PC-3 (cell line): ENCODE results near the gene CRYBG2. TPM values are rescaled to one million over a fixed set of nuclear protein-coding genes. Genes with fewer than 3 reads are reported as not detected.

ENCODE experiments used
- ATAC-seq: fragments of 200-7000 bp; cut with Tn5 transposase; 2 replicates; pipeline ENCODE4 v1.9.1; 2020; ENCODE audit warnings: mild to moderate bottlenecking, moderate library complexity
- BruUV-seq: library from RNA; stranded (reverse); fragments of 400-500 nt; replicated peaks from 2 replicates; lab custom pipeline; 2021; lab: Mats Ljungman, UMichigan
- CTCF ChIA-PET: fragments of 300-600 bp; sonication (Branson Sonifier 250); formaldehyde crosslinking; loops from one replicate; lab custom pipeline; 2022; ENCODE audit warnings: antibody characterized with exemption; lab: Charles Lee
- POLR2A ChIA-PET: fragments of 300-600 bp; sonication (Branson Sonifier 250); formaldehyde crosslinking; loops from one replicate; lab custom pipeline; 2022; ENCODE audit warnings: antibody characterized with exemption; ENCODE audit not compliant: unreplicated experiment; lab: Charles Lee
- DNase-seq: peaks from one replicate; pipeline ENCODE4 v3.0.0-alpha.2; 2015
- H2AFZ ChIP-seq: fragments of 300-600 bp; sonication (generic); 2 replicates; pipeline ENCODE4 v1.6.0; 2016; ENCODE audit warnings: antibody characterized with exemption, low read length
- H3F3A ChIP-seq: fragments of 300-600 bp; sonication (generic); one replicate; pipeline ENCODE4 v1.6.0; 2017; ENCODE audit warnings: antibody characterized with exemption, low read length, control low read depth, mild to moderate bottlenecking; ENCODE audit not compliant: unreplicated experiment
- H3K27ac ChIP-seq: fragments of 300-600 bp; sonication (generic); 2 replicates; pipeline ENCODE4 v1.5.1; 2016; ENCODE audit warnings: mild to moderate bottlenecking, low read length
- H3K27me3 ChIP-seq: fragments of 300-600 bp; sonication (generic); 2 replicates; pipeline ENCODE4 v1.6.1; 2016; ENCODE audit warnings: low read length, mixed read lengths
- H3K36me3 ChIP-seq: fragments of 300-600 bp; sonication (generic); 2 replicates; pipeline ENCODE4 v1.6.1; 2016; ENCODE audit warnings: low read depth, mixed run types, low read length, mixed read lengths
- H3K4me1 ChIP-seq: fragments of 300-600 bp; sonication (generic); 2 replicates; pipeline ENCODE4 v1.5.1; 2016; ENCODE audit warnings: low read length; ENCODE audit not compliant: insufficient read depth
- H3K4me2 ChIP-seq: fragments of 300-600 bp; sonication (generic); 2 replicates; pipeline ENCODE4 v1.6.0; 2016; ENCODE audit warnings: low read length
- H3K4me3 ChIP-seq: fragments of 300-600 bp; sonication (generic); 2 replicates; pipeline ENCODE4 v1.5.1; 2016; ENCODE audit warnings: mild to moderate bottlenecking, low read length, mixed read lengths
- H3K79me2 ChIP-seq: fragments of 300-600 bp; sonication (generic); 2 replicates; pipeline ENCODE4 v1.6.1; 2017; ENCODE audit warnings: low read length, mixed read lengths
- H3K9ac ChIP-seq: fragments of 300-600 bp; sonication (generic); 2 replicates; pipeline ENCODE4 v1.6.0; 2016; ENCODE audit warnings: mild to moderate bottlenecking, low read length
- H3K9me2 ChIP-seq: fragments of 300-600 bp; sonication (generic); replicated peaks from 2 replicates; pipeline ENCODE4 v1.6.1; 2016; ENCODE audit warnings: mixed run types, low read length, mixed read lengths
- H3K9me3 ChIP-seq: fragments of 300-600 bp; sonication (generic); 2 replicates; pipeline ENCODE4 v1.6.1; 2016; ENCODE audit warnings: low read length, mixed read lengths
- H4K20me1 ChIP-seq: fragments of 300-600 bp; sonication (generic); 2 replicates; pipeline ENCODE4 v1.6.1; 2016; ENCODE audit warnings: low read length, mixed read lengths
- EZH2 ChIP-seq: fragments of 300-600 bp; sonication (generic); IDR thresholded peaks from one replicate; pipeline ENCODE4 v1.6.1; 2017; ENCODE audit warnings: antibody characterized with exemption, mild to moderate bottlenecking, low read length; ENCODE audit not compliant: unreplicated experiment
- EZH2phosphoT487 ChIP-seq: fragments of 300-600 bp; sonication (generic); IDR thresholded peaks from 2 replicates; pipeline ENCODE4 v1.6.1; 2018; ENCODE audit warnings: mild to moderate bottlenecking, antibody characterized with exemption, low read length, borderline replicate concordance
- intact Hi-C: fragments of 100-400 bp; cut with micrococcal nuclease; formaldehyde crosslinking; loops from 2 replicates; pipeline ENCODE4 v1.9.0; 2023
- total RNA-seq: library from RNA; depleted of rRNA; stranded (reverse); fragments of >200 nt; gene quantifications from 2 replicates; pipeline ENCODE4 v1.2.3, GENCODE V29; 2014
- TF ChIP-seq, protein P1 (sequence below): fragments of 300-600 bp; sonication (generic); conservative IDR thresholded peaks from 2 replicates; pipeline ENCODE4 v1.5.1; 2017; ENCODE audit warnings: antibody characterized with exemption, low read depth, mild to moderate bottlenecking, low read length

Gene CRYBG2
- total RNA-seq, 1 experiment from 2014 or later = 15.3 TPM

GRCh38 chr1:26328597-26328996 lies 25.3 kb downstream of the CRYBG2 start:
- Histone ChIP-seq H3K9ac (no peak overlapping the region), H2AFZ (no peak overlapping the region), H3K36me3 (peaks cover 3% of the 10 kb centered on the region; the same call in 1 of the 2 replicates), H3K9me2 (no peaks in the 10 kb centered on the region), H3F3A (no peaks in the 10 kb centered on the region), H3K4me2 (no peak overlapping the region), H3K27ac (no peak overlapping the region), H3K4me3 (no peak overlapping the region), H3K79me2 (no peaks in the 10 kb centered on the region), H4K20me1 (no peaks in the 10 kb centered on the region), H3K9me3 (no peaks in the 10 kb centered on the region), H3K4me1 (no peaks in the 10 kb centered on the region), H3K27me3 (no peaks in the 10 kb centered on the region)
- CTCF ChIA-PET = no interaction called here
- ATAC-seq (no peak), DNase-seq (no peak)
- no peak for TF ChIP-seq EZH2
- TF ChIP-seq, protein P1, sequence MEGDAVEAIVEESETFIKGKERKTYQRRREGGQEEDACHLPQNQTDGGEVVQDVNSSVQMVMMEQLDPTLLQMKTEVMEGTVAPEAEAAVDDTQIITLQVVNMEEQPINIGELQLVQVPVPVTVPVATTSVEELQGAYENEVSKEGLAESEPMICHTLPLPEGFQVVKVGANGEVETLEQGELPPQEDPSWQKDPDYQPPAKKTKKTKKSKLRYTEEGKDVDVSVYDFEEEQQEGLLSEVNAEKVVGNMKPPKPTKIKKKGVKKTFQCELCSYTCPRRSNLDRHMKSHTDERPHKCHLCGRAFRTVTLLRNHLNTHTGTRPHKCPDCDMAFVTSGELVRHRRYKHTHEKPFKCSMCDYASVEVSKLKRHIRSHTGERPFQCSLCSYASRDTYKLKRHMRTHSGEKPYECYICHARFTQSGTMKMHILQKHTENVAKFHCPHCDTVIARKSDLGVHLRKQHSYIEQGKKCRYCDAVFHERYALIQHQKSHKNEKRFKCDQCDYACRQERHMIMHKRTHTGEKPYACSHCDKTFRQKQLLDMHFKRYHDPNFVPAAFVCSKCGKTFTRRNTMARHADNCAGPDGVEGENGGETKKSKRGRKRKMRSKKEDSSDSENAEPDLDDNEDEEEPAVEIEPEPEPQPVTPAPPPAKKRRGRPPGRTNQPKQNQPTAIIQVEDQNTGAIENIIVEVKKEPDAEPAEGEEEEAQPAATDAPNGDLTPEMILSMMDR = no peak
- no peak for TF ChIP-seq EZH2phosphoT487
- intact Hi-C loops = no loop called here
- POLR2A ChIA-PET = interaction anchor here (0.6 kb wide), 1 partner anchor 227 kb away, joined by 3 read pairs; no protein-coding TSS in a partner anchor
- no TSS peak for BruUV-seq

DNA sequence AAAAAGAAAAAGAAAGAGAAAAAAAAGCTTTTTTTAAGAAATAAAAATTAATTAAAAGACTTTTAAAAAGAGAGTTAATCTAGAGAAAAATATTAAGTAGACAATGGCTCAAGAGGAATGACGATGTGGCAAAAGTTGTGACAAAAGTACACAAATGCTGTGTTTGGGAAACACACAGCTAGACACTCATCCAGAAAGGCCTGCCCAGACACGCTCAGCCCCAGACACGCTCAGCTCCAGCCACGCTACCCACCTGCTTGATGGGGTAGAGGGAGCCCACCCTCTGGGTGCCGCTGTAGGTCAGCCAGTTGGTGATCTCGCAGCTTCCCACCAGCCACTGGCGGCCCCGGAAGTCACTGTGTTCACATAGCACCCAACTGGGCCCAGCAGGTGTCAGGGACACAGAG lies 26.0 kb downstream of the CRYBG2 start:
- ATAC-seq (no peak), DNase-seq (no peak)
- no peak overlapping the region for H3K9ac ChIP-seq
- no peak overlapping the region for H3K27ac ChIP-seq
- no peaks in the 10 kb centered on the region for H3F3A ChIP-seq
- H3K36me3 ChIP-seq = peaks cover 3% of the 10 kb centered on the region; the same call in 1 of the 2 replicates
- H3K4me1 ChIP-seq = no peaks in the 10 kb centered on the region
- H3K9me2 ChIP-seq = no peaks in the 10 kb centered on the region
- BruUV-seq = no TSS peak
- H2AFZ ChIP-seq = no peak overlapping the region
- H3K4me2 ChIP-seq = no peak overlapping the region
- POLR2A ChIA-PET = interaction anchor here (0.6 kb wide), 1 partner anchor 226 kb away, joined by 3 read pairs; no protein-coding TSS in a partner anchor
- TF ChIP-seq EZH2 = no peak
- no peak for TF ChIP-seq EZH2phosphoT487
- TF ChIP-seq, protein P1 = no peak
- H3K9me3 ChIP-seq = no peaks in the 10 kb centered on the region
- no peaks in the 10 kb centered on the region for H3K79me2 ChIP-seq
- no peak overlapping the region for H3K4me3 ChIP-seq
- CTCF ChIA-PET = no interaction called here
- intact Hi-C loops = no loop called here
- no peaks in the 10 kb centered on the region for H3K27me3 ChIP-seq
- no peaks in the 10 kb centered on the region for H4K20me1 ChIP-seq

DNA sequence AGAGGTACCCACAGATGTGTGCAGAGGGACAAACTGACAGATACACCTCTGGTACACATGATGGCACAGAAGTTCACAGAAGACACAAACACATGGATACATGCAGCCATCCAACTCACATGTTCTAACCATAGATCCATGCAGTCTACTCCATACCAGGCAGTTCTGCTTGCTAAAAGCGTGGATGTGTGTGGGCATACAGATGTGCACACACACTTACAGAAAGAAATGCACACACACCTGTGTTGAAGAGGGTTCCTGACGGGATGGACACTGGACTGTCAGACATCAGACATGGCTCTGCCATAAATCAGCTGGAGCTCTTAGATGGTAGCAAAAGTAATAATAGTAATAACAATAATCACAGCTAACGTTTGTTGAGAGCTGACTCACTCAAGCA lies 29.4 kb downstream of the CRYBG2 start:
- Histone ChIP-seq H3K9me3 (no peaks in the 10 kb centered on the region), H4K20me1 (no peaks in the 10 kb centered on the region), H2AFZ (no peak overlapping the region), H3K4me1 (no peaks in the 10 kb centered on the region), H3K79me2 (no peaks in the 10 kb centered on the region), H3K9ac (no peak overlapping the region), H3K4me2 (no peak overlapping the region), H3F3A (no peaks in the 10 kb centered on the region), H3K27me3 (no peaks in the 10 kb centered on the region), H3K36me3 (no peaks in the 10 kb centered on the region), H3K9me2 (no peaks in the 10 kb centered on the region), H3K4me3 (no peak overlapping the region), H3K27ac (no peak overlapping the region)
- CTCF ChIA-PET = no interaction called here
- BruUV-seq = no TSS peak
- POLR2A ChIA-PET = no interaction called here
- TF ChIP-seq EZH2 (no peak), EZH2phosphoT487 (no peak)
- TF ChIP-seq, protein P1 = no peak
- intact Hi-C loops = loop anchor here (5.0 kb wide), 1 partner anchor 92 kb away; the partner anchor contains the start of gene CEP85
- ATAC-seq (no peak), DNase-seq (no peak)
